Kidney epithelial cell (primary cell): Measurements from ENCODE around the gene ZNF274. TPM values are rescaled to one million over a fixed set of nuclear protein-coding genes. Genes with fewer than 3 reads are reported as not detected.

Source experiments
- DNase-seq: peaks from one replicate; pipeline ENCODE4 v3.0.0-alpha.2; 2010; ENCODE audit warnings: low read depth
- H3K27me3 ChIP-seq: 2 replicates; pipeline ENCODE4 v1.6.0; 2011; ENCODE audit warnings: low read length; ENCODE audit not compliant: control insufficient read depth, insufficient read depth
- H3K36me3 ChIP-seq: 2 replicates; pipeline ENCODE4 v1.5.1; 2011; ENCODE audit warnings: low read length; ENCODE audit not compliant: control insufficient read depth, insufficient read depth
- H3K4me3 ChIP-seq: 2 replicates; pipeline ENCODE4 v1.5.1; 2011; ENCODE audit warnings: low read depth, mild to moderate bottlenecking, control low read depth, low read length
- CTCF ChIP-seq: IDR thresholded peaks from 2 replicates; pipeline ENCODE4 v1.5.1; 2011; ENCODE audit warnings: mild to moderate bottlenecking, moderate library complexity, low read length, control low read depth, inconsistent platforms; ENCODE audit not compliant: insufficient read depth, poor library complexity, severe bottlenecking
- total RNA-seq: library from RNA; depleted of rRNA; stranded (reverse); fragments of >200 nt; gene quantifications from 2 replicates; pipeline ENCODE4 v1.2.3, GENCODE V29; 2015

Gene ZNF274
- total RNA-seq, 1 donor from 2014 or later: 16.8 TPM

- Histone ChIP-seq H3K4me3 (no peak overlapping the region), H3K36me3 (no peaks in the 10 kb centered on the region), H3K27me3 (no peaks in the 10 kb centered on the region)
- TF ChIP-seq CTCF: no peak
- no peak for DNase-seq
Measured at GRCh38 chr19:58170860-58171259, 12.0 kb upstream of the ZNF274 start.

DNA sequence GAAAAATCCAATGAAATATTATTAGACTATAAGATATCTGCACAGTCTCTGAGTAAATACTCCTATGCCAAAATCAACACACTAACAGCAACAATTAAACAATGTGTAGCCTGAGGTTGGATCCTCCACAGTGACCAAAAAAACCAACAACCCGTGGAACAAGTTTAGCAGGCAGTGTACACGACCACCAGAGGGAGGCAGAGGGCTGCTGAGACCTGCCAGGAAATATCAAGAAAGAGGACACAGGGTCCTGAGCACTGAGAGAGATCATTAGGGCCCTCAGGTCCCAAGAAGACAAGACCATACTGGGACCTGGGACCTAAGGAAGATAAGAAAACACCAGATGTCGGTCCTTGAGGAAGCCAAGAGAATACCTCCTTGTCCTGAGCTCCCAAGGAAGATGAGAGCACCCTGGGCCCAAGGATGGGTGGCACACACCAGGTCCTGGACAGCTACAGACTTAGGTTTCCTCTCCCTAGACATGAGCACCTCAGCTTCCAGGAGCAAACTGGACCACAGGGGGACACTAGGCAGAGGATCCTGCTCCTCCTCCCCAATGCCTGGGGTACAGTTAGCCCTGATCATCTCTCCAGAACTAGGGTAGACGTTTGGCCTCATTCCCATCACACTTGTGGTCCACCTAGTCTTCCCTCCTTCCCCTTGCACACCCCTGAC is 822 bp upstream of the ZNF274 start:
- H3K4me3 ChIP-seq: peak overlapping the region; percentile 77
- DNase-seq: no peak
- peak; percentile 32 for TF ChIP-seq CTCF
- peaks cover 4% of the 10 kb centered on the region for H3K36me3 ChIP-seq
- no peaks in the 10 kb centered on the region for H3K27me3 ChIP-seq

DNA sequence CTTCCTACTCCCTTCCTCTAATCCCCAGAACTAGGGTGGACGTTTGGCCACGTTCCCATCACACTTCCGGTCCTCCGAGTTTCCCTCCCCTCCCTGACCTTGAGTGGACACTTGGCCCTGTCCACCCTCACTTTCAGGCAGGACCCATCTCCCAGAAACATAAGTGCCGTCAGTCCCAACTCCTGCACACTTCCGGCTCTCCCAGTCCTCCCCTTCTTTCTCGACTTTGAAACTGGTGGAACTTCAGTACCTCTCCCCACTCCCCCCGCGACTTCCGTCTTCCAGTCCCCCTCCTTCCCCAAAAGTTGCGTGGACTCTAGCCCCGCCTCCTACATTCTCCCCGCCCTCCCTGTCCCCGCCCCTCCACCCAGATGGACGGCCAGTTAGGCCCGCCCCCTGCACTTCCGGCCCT is 278 bp upstream of the ZNF274 start:
- no peak for DNase-seq
- Histone ChIP-seq H3K4me3 (peak overlapping the region; percentile 77), H3K27me3 (no peaks in the 10 kb centered on the region), H3K36me3 (peaks cover 4% of the 10 kb centered on the region)
- TF ChIP-seq CTCF: no peak

- DNase-seq: no peak
- TF ChIP-seq CTCF: no peak
- Histone ChIP-seq H3K36me3 (peaks cover 4% of the 10 kb centered on the region), H3K27me3 (no peaks in the 10 kb centered on the region), H3K4me3 (peak overlapping the region; percentile 77)
Measured at GRCh38 chr19:58183817-58184215, 955 bp downstream of the ZNF274 start.

- H3K27me3 ChIP-seq: no peaks in the 10 kb centered on the region
- no peaks in the 10 kb centered on the region for H3K36me3 ChIP-seq
- no peak for DNase-seq
- H3K4me3 ChIP-seq: no peak overlapping the region
- no peak for TF ChIP-seq CTCF
Measured at GRCh38 chr19:58196901-58197616, 14.2 kb downstream of the ZNF274 start.
